Osteocyte (in vitro differentiated cells): Measurements from ENCODE around the gene LDB1. TPM values are rescaled to one million over a fixed set of nuclear protein-coding genes. Genes with fewer than 3 reads are reported as not detected.

ENCODE experiments used
- DNase-seq: peaks from one replicate; pipeline ENCODE4 v3.0.0; 2021; ENCODE audit warnings: mixed read lengths; ENCODE audit not compliant: unreplicated experiment; ENCODE audit errors: extremely low spot score
- H3K27ac Mint-ChIP-seq: one replicate; pipeline ENCODE4 v1.8.0; 2021; ENCODE audit warnings: mild to moderate bottlenecking, mixed read lengths; ENCODE audit not compliant: unreplicated experiment
- H3K27me3 Mint-ChIP-seq: one replicate; pipeline ENCODE4 v1.8.0; 2021; ENCODE audit warnings: mixed read lengths; ENCODE audit not compliant: unreplicated experiment
- H3K36me3 Mint-ChIP-seq: one replicate; pipeline ENCODE4 v1.8.0; 2021; ENCODE audit warnings: mixed read lengths; ENCODE audit not compliant: unreplicated experiment
- H3K4me1 Mint-ChIP-seq: one replicate; pipeline ENCODE4 v1.8.0; 2021; ENCODE audit warnings: mixed read lengths; ENCODE audit not compliant: unreplicated experiment
- H3K4me3 Mint-ChIP-seq: one replicate; pipeline ENCODE4 v1.8.0; 2021; ENCODE audit warnings: mild to moderate bottlenecking, moderate library complexity, mixed read lengths; ENCODE audit not compliant: unreplicated experiment
- H3K9me3 Mint-ChIP-seq: one replicate; pipeline ENCODE4 v1.8.0; 2021; ENCODE audit warnings: mixed read lengths; ENCODE audit not compliant: unreplicated experiment
- CTCF ChIP-seq: fragments of 200-600 bp; sonication (generic); IDR thresholded peaks from 2 replicates; pipeline ENCODE4 v1.5.0; 2021; ENCODE audit warnings: antibody characterized with exemption, mild to moderate bottlenecking, moderate library complexity
- long read RNA-seq: library from polyadenylated mRNA; unstranded; transcript quantifications from one replicate; pipeline ENCODE4 v2.0.0, GENCODE V29; 2021
- total RNA-seq: library from RNA; stranded (reverse); gene quantifications from 2 replicates; pipeline ENCODE4 v1.2.1, GENCODE V29; 2021

LDB1 gene
- total RNA-seq: 112 and 114 TPM in 2 replicates
- long read RNA-seq, partial matches to known transcripts: 9 of 18 reads
- long read RNA-seq, other reads (novel, unspliced or antisense): 9 of 18 reads

- Mint-ChIP-seq H3K36me3 (no peaks in the 10 kb centered on the region), H3K27me3 (no peaks in the 10 kb centered on the region), H3K4me3 (peak within 1 kb of the TSS; percentile 83), H3K4me1 (peaks cover 50% of the 10 kb centered on the region), H3K9me3 (no peaks in the 10 kb centered on the region), H3K27ac (peak within 1 kb of the TSS; percentile 94)
- DNase-seq: peak; percentile 91
- TF ChIP-seq CTCF: peak; percentile 9
These were observed at the start of gene LDB1 for GRCh38 chr10:102120142-102120990. Gene LDB1 (minus strand): TSS chr10:102120368. CDS start chr10:102120110, 258 bp downstream.

GRCh38 chr10:102167861-102168260, 47.7 kb upstream of the LDB1 start:
- Mint-ChIP-seq H3K4me1 (peaks cover 5% of the 10 kb centered on the region), H3K27ac (no peak overlapping the region), H3K36me3 (peaks cover 3% of the 10 kb centered on the region), H3K4me3 (no peak overlapping the region), H3K27me3 (peaks cover 3% of the 10 kb centered on the region), H3K9me3 (no peaks in the 10 kb centered on the region)
- no peak for TF ChIP-seq CTCF
- DNase-seq: no peak

GRCh38 chr10:102163342-102163989, 43.3 kb upstream of the LDB1 start:
- Mint-ChIP-seq H3K27me3 (no peaks in the 10 kb centered on the region), H3K4me3 (no peak overlapping the region), H3K36me3 (peaks cover 35% of the 10 kb centered on the region), H3K27ac (no peak overlapping the region), H3K4me1 (no peaks in the 10 kb centered on the region), H3K9me3 (no peaks in the 10 kb centered on the region)
- DNase-seq: no peak
- TF ChIP-seq CTCF: no peak

GRCh38 chr10:102159831-102160230, 39.7 kb upstream of the LDB1 start:
- peaks cover 48% of the 10 kb centered on the region for H3K36me3 Mint-ChIP-seq
- no peak overlapping the region for H3K27ac Mint-ChIP-seq
- H3K27me3 Mint-ChIP-seq: no peaks in the 10 kb centered on the region
- DNase-seq: no peak
- TF ChIP-seq CTCF: no peak
- H3K9me3 Mint-ChIP-seq: no peaks in the 10 kb centered on the region
- no peaks in the 10 kb centered on the region for H3K4me1 Mint-ChIP-seq
- no peak overlapping the region for H3K4me3 Mint-ChIP-seq

GRCh38 chr10:102159051-102159597, 39.0 kb upstream of the LDB1 start:
- Mint-ChIP-seq H3K4me1 (no peaks in the 10 kb centered on the region), H3K4me3 (no peak overlapping the region), H3K36me3 (peaks cover 48% of the 10 kb centered on the region), H3K27ac (no peak overlapping the region), H3K27me3 (no peaks in the 10 kb centered on the region), H3K9me3 (no peaks in the 10 kb centered on the region)
- TF ChIP-seq CTCF: no peak
- DNase-seq: no peak
